Effector memory CD4-positive, alpha-beta T cell (primary cell): ENCODE measurements around the gene BNC2.

Source experiments
- DNase-seq, 3 donors: peaks; one replicate each; pipeline ENCODE4 v3.0.0-alpha.2; 2020
- H3K27ac ChIP-seq: 2 replicates; pipeline ENCODE4 v1.7.0; 2013; ENCODE audit warnings: mild to moderate bottlenecking, low read length, moderate library complexity; ENCODE audit not compliant: insufficient read depth, poor library complexity, severe bottlenecking
- H3K27me3 ChIP-seq: replicated peaks from 2 replicates; pipeline ENCODE4 v1.7.0; 2013; ENCODE audit warnings: mild to moderate bottlenecking, low read length; ENCODE audit not compliant: insufficient read depth, control insufficient read depth, poor library complexity, severe bottlenecking
- H3K36me3 ChIP-seq: 2 replicates; pipeline ENCODE4 v1.7.0; 2013; ENCODE audit warnings: mild to moderate bottlenecking, low read length, moderate library complexity; ENCODE audit not compliant: control insufficient read depth, insufficient read depth
- H3K4me1 ChIP-seq: 2 replicates; pipeline ENCODE4 v1.7.0; 2013; ENCODE audit warnings: low read length, mild to moderate bottlenecking; ENCODE audit not compliant: control insufficient read depth, insufficient read depth, poor library complexity, severe bottlenecking
- H3K4me3 ChIP-seq: 2 replicates; pipeline ENCODE4 v1.7.0; 2013; ENCODE audit warnings: low read length, low read depth, mild to moderate bottlenecking; ENCODE audit not compliant: insufficient read depth, poor library complexity, severe bottlenecking
- H3K9me3 ChIP-seq: 2 replicates; pipeline ENCODE4 v1.7.0; 2013; ENCODE audit warnings: mild to moderate bottlenecking, low read length, moderate library complexity; ENCODE audit not compliant: control insufficient read depth

The BNC2 gene

DNA sequence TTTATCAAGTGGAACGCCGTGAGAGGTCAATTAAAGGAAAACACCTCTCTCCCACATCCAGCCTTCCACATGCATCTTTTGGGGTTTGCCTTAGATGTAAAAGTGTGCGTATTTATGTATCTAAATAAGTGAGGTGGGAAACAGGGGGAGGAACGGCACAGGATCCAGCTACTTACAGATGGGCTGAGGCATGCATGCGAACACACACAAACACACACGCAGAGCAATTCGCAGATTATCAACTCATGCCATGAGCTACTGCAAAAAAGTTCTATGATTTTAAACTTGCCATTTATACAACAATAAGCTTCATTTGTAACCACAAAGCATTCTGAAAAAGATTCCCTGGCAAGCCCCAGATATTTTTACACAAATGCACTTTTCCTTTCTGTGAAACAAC lies 242.1 kb downstream of the BNC2 start:
- Histone ChIP-seq H3K4me1 (no peaks in the 10 kb centered on the region), H3K27me3 (no peaks in the 10 kb centered on the region), H3K9me3 (no peaks in the 10 kb centered on the region), H3K27ac (no peak overlapping the region), H3K36me3 (no peaks in the 10 kb centered on the region), H3K4me3 (no peak overlapping the region)
- no peak for DNase-seq

DNA sequence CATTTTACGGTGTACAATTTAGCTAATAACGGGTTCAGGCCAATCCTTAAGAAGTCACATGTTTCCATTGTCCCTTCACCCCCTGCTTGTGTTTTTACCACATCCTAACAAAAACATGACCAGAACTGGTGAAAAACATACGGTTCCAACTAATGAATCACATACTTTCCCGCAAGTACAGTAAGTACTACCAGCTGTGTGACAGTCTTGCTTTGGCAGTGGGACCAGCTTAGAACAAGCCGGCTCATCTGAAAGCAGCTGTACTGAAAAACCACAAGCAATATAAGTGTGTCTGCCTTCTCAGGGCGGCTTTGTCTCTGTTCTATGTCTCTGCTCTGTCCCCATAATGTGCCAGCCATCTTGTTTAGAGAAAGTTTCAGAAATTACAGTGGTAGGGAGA lies 242.5 kb downstream of the BNC2 start:
- H3K27ac ChIP-seq: no peak overlapping the region
- no peaks in the 10 kb centered on the region for H3K4me1 ChIP-seq
- no peaks in the 10 kb centered on the region for H3K36me3 ChIP-seq
- H3K4me3 ChIP-seq: no peak overlapping the region
- DNase-seq: no peak
- H3K27me3 ChIP-seq: no peaks in the 10 kb centered on the region
- H3K9me3 ChIP-seq: no peaks in the 10 kb centered on the region

DNA sequence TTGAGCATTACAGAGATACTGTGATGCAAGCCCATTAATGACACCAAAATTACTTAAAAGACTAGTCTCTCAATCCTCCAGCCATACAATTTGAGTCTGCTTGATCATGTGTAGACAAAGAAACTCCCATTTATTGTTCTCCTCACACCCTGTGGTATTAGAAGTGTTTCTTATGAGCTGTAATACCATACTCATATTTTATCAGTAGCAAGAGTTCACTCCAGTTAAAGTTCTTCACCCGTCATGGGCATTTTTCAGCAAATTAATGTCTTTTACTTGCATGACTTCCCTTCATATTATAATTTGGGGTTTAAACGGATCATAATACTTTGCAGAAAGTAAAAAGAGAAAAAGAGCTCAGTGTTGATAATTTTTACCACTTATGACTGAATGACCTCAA lies 242.9 kb downstream of the BNC2 start:
- Histone ChIP-seq H3K4me1 (no peaks in the 10 kb centered on the region), H3K27ac (no peak overlapping the region)

DNA sequence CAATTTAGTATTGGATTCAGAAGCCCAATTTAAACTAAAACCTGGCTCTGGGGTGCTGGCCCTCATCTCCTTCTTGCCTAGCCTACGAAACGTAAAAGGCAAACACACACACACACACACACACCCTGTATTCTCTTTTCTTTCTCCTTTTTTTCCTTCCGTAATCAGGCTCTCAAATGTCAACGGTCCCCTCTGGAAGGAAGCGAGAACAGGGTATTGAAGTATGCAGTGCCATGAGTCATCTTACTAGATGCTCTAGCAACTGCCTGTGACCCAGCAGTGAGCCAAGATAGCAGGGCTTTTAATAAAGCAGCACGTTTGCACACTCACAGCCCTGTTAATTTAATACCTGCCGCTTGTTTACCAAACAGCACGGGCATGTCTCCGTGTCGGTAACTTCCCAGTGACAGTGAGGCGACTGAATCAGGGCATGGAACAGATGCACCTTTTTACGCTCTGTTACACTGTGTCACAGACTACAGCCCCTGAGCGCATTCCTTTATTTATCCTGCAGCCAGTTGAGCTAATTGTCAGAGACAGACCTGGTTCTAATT lies 243.8 kb downstream of the BNC2 start:
- DNase-seq: no peak
- no peak overlapping the region for H3K4me3 ChIP-seq
- no peak overlapping the region for H3K27ac ChIP-seq
- H3K27me3 ChIP-seq: no peaks in the 10 kb centered on the region
- H3K36me3 ChIP-seq: no peaks in the 10 kb centered on the region
- no peaks in the 10 kb centered on the region for H3K9me3 ChIP-seq
- no peaks in the 10 kb centered on the region for H3K4me1 ChIP-seq

More for the DNA sequence above, 242.9 kb downstream of the BNC2 start:
- no peaks in the 10 kb centered on the region for H3K9me3 ChIP-seq
- no peaks in the 10 kb centered on the region for H3K27me3 ChIP-seq
- H3K36me3 ChIP-seq: no peaks in the 10 kb centered on the region
- DNase-seq: no peak
- H3K4me3 ChIP-seq: no peak overlapping the region

DNA sequence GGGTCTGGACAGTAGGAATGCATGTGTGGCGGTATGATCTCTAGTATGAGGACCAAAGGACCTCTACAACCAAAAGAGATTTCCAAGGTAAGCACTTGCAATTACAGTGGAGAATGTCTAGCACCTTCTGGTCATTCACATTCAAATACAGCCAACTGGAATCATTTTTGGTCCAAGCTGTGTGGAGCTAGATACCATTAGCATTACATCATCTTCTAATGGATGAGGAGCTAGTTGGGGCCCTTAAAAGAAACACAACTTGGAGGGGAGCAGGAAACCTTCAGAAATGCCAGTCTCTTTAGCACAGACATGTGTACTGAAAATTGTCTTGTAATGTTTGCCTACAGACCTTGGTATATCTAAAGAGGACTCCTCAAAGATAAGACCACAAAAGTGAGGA lies 244.7 kb downstream of the BNC2 start:
- H3K27ac ChIP-seq: no peak overlapping the region
- H3K4me1 ChIP-seq: no peaks in the 10 kb centered on the region
- H3K4me3 ChIP-seq: no peak overlapping the region
- H3K27me3 ChIP-seq: no peaks in the 10 kb centered on the region
- no peak for DNase-seq
- no peaks in the 10 kb centered on the region for H3K36me3 ChIP-seq
- no peaks in the 10 kb centered on the region for H3K9me3 ChIP-seq

DNA sequence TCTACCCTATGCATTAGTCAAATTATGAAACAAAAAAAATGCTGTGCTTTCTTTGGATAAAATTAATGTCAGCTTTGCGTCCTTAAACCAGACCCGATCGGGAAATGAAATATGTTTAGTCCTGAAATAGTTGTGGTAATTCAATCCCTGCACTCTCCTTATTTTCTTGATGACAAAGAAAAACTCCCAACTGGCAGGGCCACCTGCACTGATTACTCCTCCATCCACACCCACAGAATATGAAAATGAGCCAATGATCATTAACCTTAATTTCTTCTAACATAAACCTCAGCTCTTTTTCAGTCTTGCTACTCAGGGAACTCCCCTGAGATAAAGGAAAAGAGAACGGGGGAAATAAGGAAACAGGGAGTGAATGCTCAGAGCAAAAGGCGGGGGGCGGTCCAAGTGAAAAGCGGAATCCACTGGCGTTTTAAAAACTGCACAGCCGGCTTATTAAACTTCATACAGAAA lies 245.3 kb downstream of the BNC2 start:
- no peak for DNase-seq
- Histone ChIP-seq H3K9me3 (no peaks in the 10 kb centered on the region), H3K27ac (no peak overlapping the region), H3K36me3 (no peaks in the 10 kb centered on the region), H3K4me1 (no peaks in the 10 kb centered on the region), H3K4me3 (no peak overlapping the region), H3K27me3 (no peaks in the 10 kb centered on the region)

DNA sequence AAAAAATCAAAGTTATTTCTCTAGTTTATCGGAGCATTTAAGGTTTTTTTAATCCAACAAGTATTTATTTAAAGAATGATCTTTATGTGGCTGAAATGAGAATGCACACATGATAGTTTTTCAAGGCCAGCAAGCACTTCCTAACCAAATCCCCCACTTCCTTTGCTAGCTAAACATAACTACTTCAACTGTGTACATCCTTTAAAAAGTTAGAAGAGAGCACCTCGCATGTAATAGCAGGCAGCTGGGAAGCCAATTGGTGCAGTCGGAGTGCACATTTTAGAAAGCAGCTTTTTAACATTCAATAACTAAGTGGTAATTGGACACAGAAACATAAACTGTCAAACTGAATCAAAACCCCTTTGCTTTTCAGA lies 245.7 kb downstream of the BNC2 start:
- no peaks in the 10 kb centered on the region for H3K4me1 ChIP-seq
- DNase-seq: no peak
- no peaks in the 10 kb centered on the region for H3K27me3 ChIP-seq
- H3K36me3 ChIP-seq: no peaks in the 10 kb centered on the region
- no peak overlapping the region for H3K4me3 ChIP-seq
- no peaks in the 10 kb centered on the region for H3K9me3 ChIP-seq
- H3K27ac ChIP-seq: no peak overlapping the region

DNA sequence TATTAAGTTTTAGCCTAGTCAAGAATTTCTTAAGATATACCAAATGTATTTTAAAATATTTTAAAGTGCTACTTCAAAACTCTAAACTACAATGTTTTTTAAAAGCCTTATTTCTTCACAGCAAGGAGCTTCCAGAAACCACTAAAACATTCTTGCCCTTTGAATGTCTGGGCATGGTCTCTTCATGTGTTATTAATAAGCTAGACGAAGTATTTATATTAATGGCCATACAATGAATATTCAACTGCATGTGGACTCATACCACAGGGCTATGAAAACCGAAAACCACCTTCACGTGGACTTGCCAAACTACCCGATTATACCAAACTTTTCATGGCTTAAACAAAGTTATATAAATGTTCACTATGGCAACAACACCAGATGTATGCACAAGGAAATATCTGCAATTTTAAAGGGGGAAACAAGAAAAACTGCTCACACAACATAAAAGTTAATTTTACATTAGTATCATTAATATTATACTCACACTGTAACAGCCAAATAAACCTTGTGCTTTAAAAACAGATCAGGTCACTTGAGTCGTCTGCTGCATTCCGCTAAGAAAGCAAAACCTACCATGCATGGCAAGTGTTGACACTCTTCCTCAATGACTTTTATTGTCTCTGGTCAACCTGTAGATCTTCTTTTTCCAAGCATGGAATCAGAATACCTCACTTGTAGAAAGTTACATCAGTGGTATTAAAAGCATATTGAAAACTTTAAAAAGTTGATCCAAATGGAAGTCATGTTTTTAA lies 246.3 kb downstream of the BNC2 start:
- H3K4me3 ChIP-seq: no peak overlapping the region
- H3K36me3 ChIP-seq: no peaks in the 10 kb centered on the region
- DNase-seq: no peak
- H3K9me3 ChIP-seq: no peaks in the 10 kb centered on the region
- no peaks in the 10 kb centered on the region for H3K4me1 ChIP-seq
- no peak overlapping the region for H3K27ac ChIP-seq
- H3K27me3 ChIP-seq: no peaks in the 10 kb centered on the region

DNA sequence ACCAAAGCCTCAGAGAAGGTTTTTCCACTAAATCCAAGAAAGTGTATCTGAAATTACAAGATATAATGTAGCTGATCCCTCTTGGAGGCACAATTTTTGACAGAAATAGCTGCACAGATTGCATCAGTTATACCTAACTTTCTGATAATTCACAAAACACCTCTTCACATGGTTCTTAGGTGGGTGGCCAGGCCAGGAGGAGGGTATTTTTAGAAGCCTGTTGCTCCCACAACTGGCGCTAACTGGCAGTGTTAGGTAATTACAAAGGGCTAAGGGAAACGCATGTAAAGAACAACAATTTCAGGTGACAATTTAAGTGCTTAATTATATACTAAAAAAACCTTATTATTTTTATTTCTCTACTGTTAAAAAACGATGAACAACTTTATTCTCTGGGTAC lies 247.9 kb downstream of the BNC2 start:
- no peak for DNase-seq
- Histone ChIP-seq H3K27me3 (no peaks in the 10 kb centered on the region), H3K9me3 (no peaks in the 10 kb centered on the region), H3K4me3 (no peak overlapping the region), H3K4me1 (no peaks in the 10 kb centered on the region), H3K27ac (no peak overlapping the region), H3K36me3 (no peaks in the 10 kb centered on the region)

DNA sequence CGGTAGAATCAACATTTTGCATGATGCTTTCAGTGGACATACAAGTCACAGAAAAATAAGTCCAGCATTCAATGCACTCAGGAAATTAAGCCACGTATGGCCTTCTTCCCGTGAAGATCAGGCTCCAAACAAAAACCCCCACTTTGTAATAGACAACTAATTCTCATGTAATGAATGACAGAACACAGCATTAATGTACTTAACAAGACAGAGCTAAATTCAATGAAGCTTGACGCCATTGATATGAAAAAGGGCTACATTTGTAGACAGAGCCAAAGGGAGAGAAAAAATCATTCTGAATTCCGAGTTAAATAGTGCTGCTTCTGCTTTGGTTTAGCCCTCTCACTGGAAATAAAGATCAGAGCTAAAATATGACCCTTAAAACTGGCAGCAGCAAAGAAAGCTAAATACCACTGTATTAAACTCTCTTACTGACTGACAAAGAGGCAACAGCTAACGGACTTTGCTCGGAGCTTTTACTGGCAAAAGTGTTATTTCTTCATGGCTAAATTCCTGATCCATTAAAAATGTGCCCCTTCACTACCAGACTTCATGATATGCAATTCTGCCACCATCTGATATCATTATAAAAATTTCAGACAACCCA lies 250.5 kb downstream of the BNC2 start:
- no peak overlapping the region for H3K4me3 ChIP-seq
- no peaks in the 10 kb centered on the region for H3K9me3 ChIP-seq
- H3K27me3 ChIP-seq: no peaks in the 10 kb centered on the region
- no peak for DNase-seq
- no peaks in the 10 kb centered on the region for H3K36me3 ChIP-seq
- no peak overlapping the region for H3K27ac ChIP-seq
- no peaks in the 10 kb centered on the region for H3K4me1 ChIP-seq
